Astrocyte (in vitro differentiated cells and primary cell): ENCODE measurements around the gene KBTBD13. TPM values are rescaled to one million over a fixed set of nuclear protein-coding genes. Genes with fewer than 3 reads are reported as not detected.

Experiments
- DNase-seq: peaks from one replicate; pipeline ENCODE4 v3.0.0-alpha.2; 2010; ENCODE audit warnings: low read depth
- FAIRE-seq: peaks from 2 replicates; lab custom pipeline; 2011; peaks lifted over from hg19 to GRCh38; lab: Jason Lieb, UNC
- H2AFZ ChIP-seq: 2 replicates; pipeline ENCODE4 v1.6.0; 2012; ENCODE audit warnings: low read depth, low read length, inconsistent platforms
- H3K27ac ChIP-seq: 2 replicates; pipeline ENCODE4 v1.5.1; 2011; ENCODE audit warnings: low read depth, low read length, inconsistent platforms
- H3K27me3 ChIP-seq: 2 replicates; pipeline ENCODE4 v1.6.0; 2011; ENCODE audit warnings: low read length, inconsistent platforms; ENCODE audit not compliant: insufficient read depth
- H3K36me3 ChIP-seq: 2 replicates; pipeline ENCODE4 v1.5.1; 2011; ENCODE audit warnings: low read length, inconsistent platforms; ENCODE audit not compliant: insufficient read depth
- H3K4me1 ChIP-seq: 2 replicates; pipeline ENCODE4 v1.5.1; 2011; ENCODE audit warnings: low read length, inconsistent platforms; ENCODE audit not compliant: insufficient read depth
- H3K4me2 ChIP-seq: 2 replicates; pipeline ENCODE4 v1.6.0; 2012; ENCODE audit warnings: low read length, inconsistent platforms
- H3K4me3 ChIP-seq: 2 replicates; pipeline ENCODE4 v1.5.1; 2011; ENCODE audit warnings: low read depth, mild to moderate bottlenecking, low read length, inconsistent platforms; ENCODE audit not compliant: insufficient read depth
- H3K79me2 ChIP-seq: 2 replicates; pipeline ENCODE4 v1.6.0; 2012; ENCODE audit warnings: mild to moderate bottlenecking, low read length, inconsistent platforms; ENCODE audit not compliant: insufficient read depth
- H3K9ac ChIP-seq: 2 replicates; pipeline ENCODE4 v1.6.0; 2012; ENCODE audit warnings: mild to moderate bottlenecking, low read length, inconsistent platforms
- H3K9me3 ChIP-seq: 2 replicates; pipeline ENCODE4 v1.5.1; 2012; ENCODE audit warnings: low read depth, mild to moderate bottlenecking, low read length, inconsistent platforms; ENCODE audit not compliant: insufficient read depth
- H4K20me1 ChIP-seq: 2 replicates; pipeline ENCODE4 v1.6.0; 2012; ENCODE audit warnings: low read length, inconsistent platforms; ENCODE audit not compliant: insufficient read depth
- H3K27ac Mint-ChIP-seq: one replicate; pipeline ENCODE4 v1.8.0; 2021; ENCODE audit warnings: mild to moderate bottlenecking, mixed read lengths; ENCODE audit not compliant: unreplicated experiment
- H3K27me3 Mint-ChIP-seq: one replicate; pipeline ENCODE4 v1.8.0; 2021; ENCODE audit warnings: low read depth, mixed read lengths; ENCODE audit not compliant: unreplicated experiment
- H3K36me3 Mint-ChIP-seq: one replicate; pipeline ENCODE4 v1.8.0; 2021; ENCODE audit warnings: low read depth, mixed read lengths; ENCODE audit not compliant: unreplicated experiment
- H3K4me1 Mint-ChIP-seq: one replicate; pipeline ENCODE4 v1.8.0; 2021; ENCODE audit warnings: low read depth, mixed read lengths; ENCODE audit not compliant: unreplicated experiment
- H3K4me3 Mint-ChIP-seq: one replicate; pipeline ENCODE4 v1.8.0; 2021; ENCODE audit warnings: mild to moderate bottlenecking, moderate library complexity, mixed read lengths; ENCODE audit not compliant: unreplicated experiment
- H3K9me3 Mint-ChIP-seq: one replicate; pipeline ENCODE4 v1.8.0; 2021; ENCODE audit warnings: mild to moderate bottlenecking, mixed read lengths; ENCODE audit not compliant: unreplicated experiment
- EZH2 ChIP-seq: IDR thresholded peaks from 2 replicates; pipeline ENCODE4 v1.6.1; 2012; ENCODE audit warnings: mild to moderate bottlenecking, low read length, inconsistent platforms; ENCODE audit not compliant: insufficient read depth
- total RNA-seq: library from RNA; stranded (reverse); gene quantifications from 2 replicates; pipeline ENCODE4 v1.2.1, GENCODE V29; 2021
- TF ChIP-seq, protein P1 (sequence below): IDR thresholded peaks from 2 replicates; pipeline ENCODE4 v1.5.1; 2011; ENCODE audit warnings: low read depth, mild to moderate bottlenecking, inconsistent platforms, low read length, moderate library complexity; ENCODE audit not compliant: insufficient read depth

The KBTBD13 gene
- total RNA-seq, 1 donor from 2014 or later, result not detected

DNA sequence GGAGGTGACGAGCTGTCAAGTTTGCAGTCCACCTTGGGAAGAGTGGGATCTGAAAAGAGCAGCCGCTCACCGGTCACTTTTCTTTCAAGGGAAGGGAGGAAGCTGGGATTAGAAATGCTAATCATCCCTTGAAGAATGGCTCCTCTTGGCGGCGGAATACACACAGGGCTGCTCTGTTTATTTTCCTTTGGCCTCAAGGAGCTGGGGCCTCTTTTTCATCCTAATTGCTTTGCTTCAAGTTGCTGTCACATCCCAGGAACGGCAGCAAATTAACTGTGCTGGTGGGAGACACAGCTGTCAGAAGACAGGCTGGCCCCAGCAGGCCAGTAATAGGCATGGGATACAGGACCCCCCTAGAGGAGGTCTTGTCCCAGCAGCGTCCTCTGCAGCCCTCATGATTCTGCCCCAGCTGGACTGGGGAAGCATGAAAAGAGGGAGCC lies 6.7 kb downstream of the KBTBD13 start:
- Histone ChIP-seq H3K4me2 (peak overlapping the region; percentile 6), H3K79me2 (no peaks in the 10 kb centered on the region), H3K4me3 (no peak overlapping the region), H4K20me1 (no peaks in the 10 kb centered on the region), H3K4me1 (peaks cover 9% of the 10 kb centered on the region), H3K9me3 (no peaks in the 10 kb centered on the region), H2AFZ (no peak overlapping the region), H3K9ac (no peak overlapping the region), H3K27ac (no peak overlapping the region), H3K27me3 (peaks cover 44% of the 10 kb centered on the region), H3K36me3 (no peaks in the 10 kb centered on the region)
- peaks cover 73% of the 10 kb centered on the region for H3K27me3 Mint-ChIP-seq
- H3K4me3 Mint-ChIP-seq, result no peak overlapping the region
- DNase-seq (peak; percentile 45), FAIRE-seq (no peak)
- H3K36me3 Mint-ChIP-seq, result no peaks in the 10 kb centered on the region
- peaks cover 9% of the 10 kb centered on the region for H3K4me1 Mint-ChIP-seq
- H3K27ac Mint-ChIP-seq, result no peak overlapping the region
- TF ChIP-seq, protein P1, sequence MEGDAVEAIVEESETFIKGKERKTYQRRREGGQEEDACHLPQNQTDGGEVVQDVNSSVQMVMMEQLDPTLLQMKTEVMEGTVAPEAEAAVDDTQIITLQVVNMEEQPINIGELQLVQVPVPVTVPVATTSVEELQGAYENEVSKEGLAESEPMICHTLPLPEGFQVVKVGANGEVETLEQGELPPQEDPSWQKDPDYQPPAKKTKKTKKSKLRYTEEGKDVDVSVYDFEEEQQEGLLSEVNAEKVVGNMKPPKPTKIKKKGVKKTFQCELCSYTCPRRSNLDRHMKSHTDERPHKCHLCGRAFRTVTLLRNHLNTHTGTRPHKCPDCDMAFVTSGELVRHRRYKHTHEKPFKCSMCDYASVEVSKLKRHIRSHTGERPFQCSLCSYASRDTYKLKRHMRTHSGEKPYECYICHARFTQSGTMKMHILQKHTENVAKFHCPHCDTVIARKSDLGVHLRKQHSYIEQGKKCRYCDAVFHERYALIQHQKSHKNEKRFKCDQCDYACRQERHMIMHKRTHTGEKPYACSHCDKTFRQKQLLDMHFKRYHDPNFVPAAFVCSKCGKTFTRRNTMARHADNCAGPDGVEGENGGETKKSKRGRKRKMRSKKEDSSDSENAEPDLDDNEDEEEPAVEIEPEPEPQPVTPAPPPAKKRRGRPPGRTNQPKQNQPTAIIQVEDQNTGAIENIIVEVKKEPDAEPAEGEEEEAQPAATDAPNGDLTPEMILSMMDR, result peak; percentile 37
- TF ChIP-seq EZH2, result no peak
- H3K9me3 Mint-ChIP-seq, result no peaks in the 10 kb centered on the region

DNA sequence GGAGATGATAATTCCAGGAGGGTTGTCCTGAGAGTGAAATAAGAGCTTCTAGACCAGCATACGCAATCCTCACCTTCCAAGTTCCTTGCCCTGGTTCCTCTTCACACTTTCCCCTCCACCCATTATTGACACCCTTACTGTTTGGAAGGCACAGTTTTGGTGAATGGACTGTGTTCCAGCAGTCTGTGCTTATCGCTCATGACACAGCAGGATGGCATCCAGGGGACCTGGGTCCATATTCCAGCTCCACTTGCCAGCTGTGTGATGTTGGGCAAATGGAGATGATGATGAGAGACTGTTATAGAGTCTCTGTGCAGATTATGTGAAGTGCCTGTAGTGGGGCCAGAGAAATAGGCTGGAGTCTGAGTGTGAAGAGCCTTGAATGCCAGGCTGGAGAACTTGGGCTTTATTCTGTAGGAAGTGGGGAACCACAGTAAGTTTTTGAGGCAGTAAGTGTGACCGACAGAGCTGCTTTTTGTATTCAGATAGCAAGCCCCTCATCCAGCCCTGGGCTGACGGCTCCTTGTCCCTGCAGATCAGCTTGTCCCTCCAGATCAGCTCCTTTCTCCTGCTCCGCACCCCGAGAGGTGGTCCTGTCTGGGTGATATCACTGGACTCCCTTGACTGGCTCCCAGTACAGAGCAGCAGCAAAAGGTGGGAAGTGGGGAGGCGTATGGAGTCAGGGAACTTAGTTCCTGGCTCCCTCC lies 8.1 kb downstream of the KBTBD13 start:
- DNase-seq (peak; percentile 19), FAIRE-seq (no peak)
- H4K20me1 ChIP-seq, result no peaks in the 10 kb centered on the region
- Mint-ChIP-seq H3K36me3 (no peaks in the 10 kb centered on the region), H3K27me3 (peaks cover 71% of the 10 kb centered on the region), H3K4me3 (no peak overlapping the region), H3K27ac (no peak overlapping the region), H3K9me3 (no peaks in the 10 kb centered on the region), H3K4me1 (peaks cover 9% of the 10 kb centered on the region)
- H2AFZ ChIP-seq, result no peak overlapping the region
- H3K4me1 ChIP-seq, result peaks cover 9% of the 10 kb centered on the region
- H3K4me2 ChIP-seq, result no peak overlapping the region
- no peak overlapping the region for H3K9ac ChIP-seq
- no peak for TF ChIP-seq EZH2
- TF ChIP-seq, protein P1, result no peak
- H3K4me3 ChIP-seq, result no peak overlapping the region
- peaks cover 32% of the 10 kb centered on the region for H3K27me3 ChIP-seq
- no peaks in the 10 kb centered on the region for H3K36me3 ChIP-seq
- H3K9me3 ChIP-seq, result no peaks in the 10 kb centered on the region
- H3K27ac ChIP-seq, result no peak overlapping the region
- no peaks in the 10 kb centered on the region for H3K79me2 ChIP-seq

DNA sequence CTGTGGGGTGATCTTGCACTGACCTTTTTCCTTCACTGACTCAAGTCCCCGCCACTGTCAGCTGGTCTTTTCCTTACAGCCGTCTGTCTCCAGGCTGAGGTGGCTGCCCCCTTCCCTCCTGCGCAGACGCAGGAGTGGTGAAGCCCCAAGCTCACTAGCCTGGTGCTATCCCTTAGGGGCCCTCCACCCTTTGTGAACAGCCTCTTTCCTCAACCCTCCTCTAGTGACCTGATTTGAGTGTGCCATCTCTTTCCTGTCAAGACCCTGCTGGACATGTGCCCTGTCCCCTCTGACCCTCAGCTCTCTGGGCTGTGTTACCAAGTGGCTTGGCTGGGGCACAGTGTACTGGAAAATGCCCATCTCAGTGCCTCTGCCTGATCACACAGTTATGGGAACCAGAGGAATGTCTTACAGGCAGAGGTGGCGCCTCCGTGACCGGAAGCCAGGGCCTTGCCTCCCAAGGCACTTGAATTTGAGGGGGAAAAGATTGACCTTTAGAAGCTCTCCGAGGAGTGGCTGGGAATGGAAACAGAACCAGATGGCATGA lies 8.7 kb downstream of the KBTBD13 start:
- H3K27me3 ChIP-seq, result peaks cover 29% of the 10 kb centered on the region
- no peaks in the 10 kb centered on the region for H4K20me1 ChIP-seq
- Mint-ChIP-seq H3K27me3 (peaks cover 72% of the 10 kb centered on the region), H3K27ac (no peak overlapping the region), H3K36me3 (no peaks in the 10 kb centered on the region), H3K9me3 (no peaks in the 10 kb centered on the region), H3K4me1 (peaks cover 9% of the 10 kb centered on the region), H3K4me3 (no peak overlapping the region)
- no peak for DNase-seq
- H2AFZ ChIP-seq, result no peak overlapping the region
- H3K4me1 ChIP-seq, result peaks cover 9% of the 10 kb centered on the region
- TF ChIP-seq EZH2, result no peak
- TF ChIP-seq, protein P1, result no peak
- no peak overlapping the region for H3K27ac ChIP-seq
- no peak overlapping the region for H3K4me2 ChIP-seq
- no peaks in the 10 kb centered on the region for H3K79me2 ChIP-seq
- no peak overlapping the region for H3K9ac ChIP-seq
- no peaks in the 10 kb centered on the region for H3K9me3 ChIP-seq
- no peak overlapping the region for H3K4me3 ChIP-seq
- no peak for FAIRE-seq
- H3K36me3 ChIP-seq, result no peaks in the 10 kb centered on the region
